GM12864 (cell line): ENCODE results near the gene FKBP5.

Experiments
- DNase-seq: peaks from one replicate; pipeline ENCODE4 v3.0.0-alpha.2; 2011; ENCODE audit warnings: low read depth
- H3K4me3 ChIP-seq: 2 replicates; pipeline ENCODE4 v1.5.1; 2011; ENCODE audit warnings: mild to moderate bottlenecking, low read depth, low read length, control low read depth
- CTCF ChIP-seq: IDR thresholded peaks from 2 replicates; pipeline ENCODE4 v1.5.1; 2011; ENCODE audit warnings: low read depth, mild to moderate bottlenecking, moderate library complexity, low read length, control low read depth, inconsistent platforms; ENCODE audit errors: missing control alignments

FKBP5 gene

GRCh38 chr6:35633579-35634089, 55.1 kb downstream of the FKBP5 start:
- no peak for TF ChIP-seq CTCF
- no peak for DNase-seq
- H3K4me3 ChIP-seq: no peak overlapping the region

GRCh38 chr6:35629876-35630378, 58.8 kb downstream of the FKBP5 start:
- DNase-seq: no peak
- TF ChIP-seq CTCF: no peak
- H3K4me3 ChIP-seq: no peak overlapping the region

GRCh38 chr6:35626401-35626800, 62.3 kb downstream of the FKBP5 start:
- TF ChIP-seq CTCF: no peak
- H3K4me3 ChIP-seq: no peak overlapping the region
- no peak for DNase-seq

GRCh38 chr6:35624341-35625070, 64.2 kb downstream of the FKBP5 start:
- TF ChIP-seq CTCF: peak; percentile 31
- H3K4me3 ChIP-seq: no peak overlapping the region
- DNase-seq: no peak

GRCh38 chr6:35622283-35622682, 66.4 kb downstream of the FKBP5 start:
- no peak overlapping the region for H3K4me3 ChIP-seq
- TF ChIP-seq CTCF: no peak
- DNase-seq: no peak

GRCh38 chr6:35620706-35621105, 68.0 kb downstream of the FKBP5 start:
- no peak overlapping the region for H3K4me3 ChIP-seq
- TF ChIP-seq CTCF: no peak
- no peak for DNase-seq

- no peak for TF ChIP-seq CTCF
- DNase-seq: no peak
- H3K4me3 ChIP-seq: no peak overlapping the region
Measured at GRCh38 chr6:35613762-35614161, 75.0 kb downstream of the FKBP5 start.
